A549 (cell line): Measurements from ENCODE around the gene TMEM220.

Experiments
- POLR2AphosphoS2 ChIP-seq: conservative IDR thresholded peaks from 2 replicates; pipeline ENCODE4 v1.6.1; 2012; ENCODE audit warnings: low read length, improper control_type of control experiment, inconsistent platforms
- RAD21 ChIP-seq, 2 experiments: fragments of >200 bp in 1 of 2; sonication (Bioruptor Twin) in 1 of 2; formaldehyde crosslinking in 1 of 2; IDR thresholded peaks in 1 of 2; conservative IDR thresholded peaks in 1 of 2; 2 replicates in 1 of 2; 3 replicates in 1 of 2; pipeline ENCODE4 v1.6.1; 2012 to 2018; ENCODE audit warnings: inconsistent platforms in 1 of 2
- RFX5 ChIP-seq: fragments of 450-650 bp; IDR thresholded peaks from 2 replicates; pipeline ENCODE4 v1.7.1; 2014; ENCODE audit warnings: antibody characterized with exemption, mild to moderate bottlenecking, moderate library complexity
- TF ChIP-seq, protein P1 (sequence below): fragments of 150-350 bp; IDR thresholded peaks from 2 replicates; pipeline ENCODE4 v1.6.1; 2014; ENCODE audit warnings: low read depth, mild to moderate bottlenecking, low read length
- TF ChIP-seq, protein P2 (sequence below): fragments of >200 bp; sonication (Bioruptor Twin); formaldehyde crosslinking; IDR thresholded peaks from 3 replicates; pipeline ENCODE4 v1.5.1; 2016

DNA sequence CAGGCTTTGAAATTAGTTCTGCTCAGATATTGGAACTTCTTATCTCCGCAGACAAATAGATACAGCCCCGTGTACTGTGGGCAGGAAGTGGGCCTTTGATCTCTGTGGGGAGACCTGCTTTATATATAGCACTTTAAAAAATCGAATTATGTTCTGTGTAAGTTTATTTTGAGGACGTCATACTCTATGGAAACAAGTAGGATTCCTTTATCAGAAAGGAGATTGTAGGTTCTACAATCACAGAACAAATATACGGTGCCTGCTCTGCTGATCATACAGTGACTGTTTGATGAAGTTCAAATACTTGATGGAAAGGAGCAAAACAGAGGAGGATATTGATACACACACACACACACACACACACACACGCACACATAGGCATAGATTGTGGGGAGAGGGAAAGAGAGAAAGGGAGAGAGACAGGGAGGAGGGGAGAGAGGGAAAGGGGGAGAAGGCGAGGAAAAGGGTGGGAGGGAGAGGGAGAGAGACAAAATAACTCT, 14.7 kb upstream of the TMEM220 start:
- TF ChIP-seq RAD21 (conservative IDR thresholded peaks at IDR 0.05 in 1 of 2, IDR thresholded peaks at IDR 0.05 in 1 of 2) (no peak), POLR2AphosphoS2 (no peak), RFX5 (no peak)
- TF ChIP-seq, protein P1, sequence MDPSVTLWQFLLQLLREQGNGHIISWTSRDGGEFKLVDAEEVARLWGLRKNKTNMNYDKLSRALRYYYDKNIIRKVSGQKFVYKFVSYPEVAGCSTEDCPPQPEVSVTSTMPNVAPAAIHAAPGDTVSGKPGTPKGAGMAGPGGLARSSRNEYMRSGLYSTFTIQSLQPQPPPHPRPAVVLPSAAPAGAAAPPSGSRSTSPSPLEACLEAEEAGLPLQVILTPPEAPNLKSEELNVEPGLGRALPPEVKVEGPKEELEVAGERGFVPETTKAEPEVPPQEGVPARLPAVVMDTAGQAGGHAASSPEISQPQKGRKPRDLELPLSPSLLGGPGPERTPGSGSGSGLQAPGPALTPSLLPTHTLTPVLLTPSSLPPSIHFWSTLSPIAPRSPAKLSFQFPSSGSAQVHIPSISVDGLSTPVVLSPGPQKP = no peak
- TF ChIP-seq, protein P2, sequence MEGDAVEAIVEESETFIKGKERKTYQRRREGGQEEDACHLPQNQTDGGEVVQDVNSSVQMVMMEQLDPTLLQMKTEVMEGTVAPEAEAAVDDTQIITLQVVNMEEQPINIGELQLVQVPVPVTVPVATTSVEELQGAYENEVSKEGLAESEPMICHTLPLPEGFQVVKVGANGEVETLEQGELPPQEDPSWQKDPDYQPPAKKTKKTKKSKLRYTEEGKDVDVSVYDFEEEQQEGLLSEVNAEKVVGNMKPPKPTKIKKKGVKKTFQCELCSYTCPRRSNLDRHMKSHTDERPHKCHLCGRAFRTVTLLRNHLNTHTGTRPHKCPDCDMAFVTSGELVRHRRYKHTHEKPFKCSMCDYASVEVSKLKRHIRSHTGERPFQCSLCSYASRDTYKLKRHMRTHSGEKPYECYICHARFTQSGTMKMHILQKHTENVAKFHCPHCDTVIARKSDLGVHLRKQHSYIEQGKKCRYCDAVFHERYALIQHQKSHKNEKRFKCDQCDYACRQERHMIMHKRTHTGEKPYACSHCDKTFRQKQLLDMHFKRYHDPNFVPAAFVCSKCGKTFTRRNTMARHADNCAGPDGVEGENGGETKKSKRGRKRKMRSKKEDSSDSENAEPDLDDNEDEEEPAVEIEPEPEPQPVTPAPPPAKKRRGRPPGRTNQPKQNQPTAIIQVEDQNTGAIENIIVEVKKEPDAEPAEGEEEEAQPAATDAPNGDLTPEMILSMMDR = no peak
